ENCODE data around the gene SPEN. TPM values are rescaled to one million over a fixed set of nuclear protein-coding genes. Genes with fewer than 3 reads are reported as not detected.

Gene SPEN
- polyA plus RNA-seq, 1 experiment: 4.6 TPM

DNA sequence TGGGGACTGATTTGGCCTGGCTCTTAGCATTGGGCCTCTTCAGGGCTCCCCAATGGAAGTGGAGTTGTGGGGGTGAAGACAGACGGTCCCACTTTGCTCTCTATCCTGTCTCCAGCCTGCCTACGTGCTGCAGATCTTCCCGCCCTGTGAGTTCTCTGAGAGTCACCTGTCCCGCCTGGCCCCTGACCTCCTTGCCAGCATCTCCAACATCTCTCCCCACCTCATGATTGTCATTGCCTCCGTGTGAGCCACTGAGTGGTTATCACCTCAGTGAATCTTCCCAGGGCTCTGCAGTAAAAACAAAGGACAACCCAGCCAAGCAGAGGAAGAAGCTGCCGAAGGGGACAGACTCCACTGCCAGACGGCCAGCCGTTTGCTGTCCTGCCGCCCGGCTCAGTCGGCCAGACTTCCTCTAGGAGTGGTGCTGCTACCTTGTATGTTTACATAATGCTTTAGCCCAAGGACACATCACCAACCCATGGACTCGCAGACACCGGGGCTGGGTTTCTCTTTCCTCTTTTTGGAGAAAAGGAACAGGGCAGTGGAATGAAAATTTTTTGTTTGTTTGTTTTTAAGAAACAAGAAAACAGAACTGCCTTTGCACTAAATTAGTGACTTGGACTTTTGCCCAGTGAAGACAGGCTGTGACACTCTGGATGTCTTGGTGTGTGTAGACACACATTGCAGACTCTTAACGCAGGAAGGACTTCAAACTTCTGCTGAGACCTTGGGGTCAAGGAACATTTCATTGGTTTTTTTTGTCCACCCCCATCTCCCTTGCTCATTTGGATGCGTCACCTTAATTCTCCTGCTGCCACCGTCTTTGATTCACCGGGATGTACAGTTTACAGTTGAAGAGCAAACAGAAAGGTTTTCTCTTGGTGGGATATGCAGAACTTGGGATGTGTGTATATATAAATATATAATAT lies 91.9 kb downstream of the SPEN start:
- ChIA-PET CTCF (no interaction called here), POLR2A (no interaction called here)
- H3K27me3 ChIP-seq (ENCODE audit: control insufficient read depth, insufficient read depth, low read length): no peaks in the 10 kb centered on the region
- no peak overlapping the region for H3K4me3 ChIP-seq (ENCODE audit: low read depth, low read length)
- TF ChIP-seq, protein P1, sequence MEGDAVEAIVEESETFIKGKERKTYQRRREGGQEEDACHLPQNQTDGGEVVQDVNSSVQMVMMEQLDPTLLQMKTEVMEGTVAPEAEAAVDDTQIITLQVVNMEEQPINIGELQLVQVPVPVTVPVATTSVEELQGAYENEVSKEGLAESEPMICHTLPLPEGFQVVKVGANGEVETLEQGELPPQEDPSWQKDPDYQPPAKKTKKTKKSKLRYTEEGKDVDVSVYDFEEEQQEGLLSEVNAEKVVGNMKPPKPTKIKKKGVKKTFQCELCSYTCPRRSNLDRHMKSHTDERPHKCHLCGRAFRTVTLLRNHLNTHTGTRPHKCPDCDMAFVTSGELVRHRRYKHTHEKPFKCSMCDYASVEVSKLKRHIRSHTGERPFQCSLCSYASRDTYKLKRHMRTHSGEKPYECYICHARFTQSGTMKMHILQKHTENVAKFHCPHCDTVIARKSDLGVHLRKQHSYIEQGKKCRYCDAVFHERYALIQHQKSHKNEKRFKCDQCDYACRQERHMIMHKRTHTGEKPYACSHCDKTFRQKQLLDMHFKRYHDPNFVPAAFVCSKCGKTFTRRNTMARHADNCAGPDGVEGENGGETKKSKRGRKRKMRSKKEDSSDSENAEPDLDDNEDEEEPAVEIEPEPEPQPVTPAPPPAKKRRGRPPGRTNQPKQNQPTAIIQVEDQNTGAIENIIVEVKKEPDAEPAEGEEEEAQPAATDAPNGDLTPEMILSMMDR (IDR thresholded peaks at IDR 0.05; ENCODE audit: insufficient read depth, low read depth, low read length): no peak
- H3K36me3 ChIP-seq (ENCODE audit: control insufficient read depth, insufficient read depth, low read length): peaks cover 47% of the 10 kb centered on the region
- DNase-seq (ENCODE audit: low read depth): no peak

DNA sequence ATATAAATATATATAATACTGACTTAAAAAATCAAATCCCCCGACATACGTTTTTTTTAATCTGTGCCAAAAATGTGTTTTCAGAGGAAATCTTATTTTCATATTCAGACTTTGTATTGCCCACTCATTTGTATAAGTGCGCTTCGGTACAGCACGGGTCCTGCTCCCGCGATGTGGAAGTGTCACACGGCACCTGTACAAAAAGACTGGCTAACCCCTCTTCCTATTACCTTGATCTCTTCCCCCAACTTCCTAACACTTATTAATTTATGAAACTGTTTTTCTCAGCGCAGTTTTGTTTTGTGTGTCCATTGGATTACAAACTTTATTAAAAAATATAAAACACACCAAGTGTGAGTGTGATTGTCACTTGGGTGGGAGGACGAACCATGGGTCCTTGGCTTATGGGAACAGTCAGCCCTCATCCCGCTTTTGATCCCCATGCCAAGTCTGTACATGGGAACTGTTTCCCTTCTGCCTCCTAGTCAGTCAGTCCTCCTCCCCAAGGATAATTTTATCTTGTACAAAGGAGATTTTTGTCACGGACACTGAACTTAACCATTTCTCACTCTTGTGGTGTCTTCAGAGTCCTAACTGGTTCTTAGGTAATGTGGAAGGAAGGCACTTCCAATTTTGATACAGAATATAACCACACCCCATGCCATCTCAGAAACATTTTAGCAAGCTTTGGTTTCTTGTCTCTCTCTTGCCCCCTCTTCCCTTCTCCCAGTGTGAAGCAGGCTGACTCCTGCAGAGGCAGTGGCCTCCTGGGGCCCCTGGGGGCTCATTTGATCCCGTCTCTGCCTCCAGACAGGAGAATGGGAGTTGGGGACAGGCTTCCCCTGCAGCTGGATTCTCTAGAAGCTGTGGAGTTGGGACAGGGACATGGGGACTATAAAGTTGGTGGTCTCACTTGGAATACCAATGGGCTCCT lies 92.9 kb downstream of the SPEN start:
- no peak overlapping the region for H3K4me3 ChIP-seq (ENCODE audit: low read depth, low read length)
- CTCF ChIA-PET: interaction anchor here (0.7 to 1.0 kb wide), 2 partner anchors 11 to 16 kb away, joined by 3 read pairs; no protein-coding TSS in a partner anchor
- H3K27me3 ChIP-seq (ENCODE audit: control insufficient read depth, insufficient read depth, low read length): no peaks in the 10 kb centered on the region
- TF ChIP-seq, protein P1 (IDR thresholded peaks at IDR 0.05; ENCODE audit: insufficient read depth, low read depth, low read length): no peak
- no peak for DNase-seq (ENCODE audit: low read depth)
- H3K36me3 ChIP-seq (ENCODE audit: control insufficient read depth, insufficient read depth, low read length): peaks cover 44% of the 10 kb centered on the region
- POLR2A ChIA-PET: no interaction called here

DNA sequence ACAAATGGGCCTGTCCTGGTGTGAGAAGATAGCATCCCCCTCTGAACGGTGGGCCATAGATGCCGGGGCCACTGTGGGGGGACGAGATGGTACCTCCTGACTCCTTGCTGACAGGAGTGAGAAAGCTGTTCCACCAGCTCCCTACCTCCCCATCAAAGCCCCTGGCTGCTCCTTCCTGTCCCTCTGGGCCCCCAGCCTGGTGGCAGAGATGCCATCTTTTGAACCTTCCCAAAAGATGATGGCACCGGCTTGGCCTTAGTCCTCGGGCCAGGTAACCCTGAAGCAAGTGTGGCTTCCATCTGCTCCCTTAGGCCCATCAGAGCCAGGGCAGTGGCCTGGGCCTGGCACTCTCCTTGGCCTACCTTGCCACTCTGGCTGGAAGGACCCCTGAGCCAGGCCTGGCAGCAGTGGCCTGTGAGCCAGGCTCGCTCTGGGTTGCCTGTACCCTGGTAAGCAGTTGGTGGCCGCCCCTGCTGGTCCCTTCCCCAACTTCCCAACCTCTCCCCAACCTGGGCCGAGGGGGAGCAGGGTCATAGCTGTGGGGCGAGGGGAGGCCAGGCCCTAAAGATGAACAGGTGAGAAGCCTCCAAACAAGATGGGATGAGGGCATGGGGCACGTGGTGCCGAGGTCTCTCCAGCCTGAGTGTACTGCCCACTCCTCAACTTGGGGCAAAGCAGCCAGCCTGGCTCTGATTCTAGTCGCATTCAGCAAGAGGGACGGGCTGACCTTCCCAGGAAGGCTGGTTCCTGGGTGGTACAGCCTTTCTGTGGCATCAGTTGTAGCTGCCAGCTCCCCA lies 93.7 kb downstream of the SPEN start:
- H3K4me3 ChIP-seq (ENCODE audit: low read depth, low read length): no peak overlapping the region
- no peak for DNase-seq (ENCODE audit: low read depth)
- ChIA-PET CTCF (interaction anchor here (0.7 to 1.6 kb wide), 3 partner anchors 10 to 149 kb away, joined by 3 to 4 read pairs (median 3); no protein-coding TSS in a partner anchor), POLR2A (no interaction called here)
- no peaks in the 10 kb centered on the region for H3K27me3 ChIP-seq (ENCODE audit: control insufficient read depth, insufficient read depth, low read length)
- TF ChIP-seq, protein P1 (IDR thresholded peaks at IDR 0.05; ENCODE audit: insufficient read depth, low read depth, low read length): no peak
- H3K36me3 ChIP-seq (ENCODE audit: control insufficient read depth, insufficient read depth, low read length): peaks cover 45% of the 10 kb centered on the region

DNA sequence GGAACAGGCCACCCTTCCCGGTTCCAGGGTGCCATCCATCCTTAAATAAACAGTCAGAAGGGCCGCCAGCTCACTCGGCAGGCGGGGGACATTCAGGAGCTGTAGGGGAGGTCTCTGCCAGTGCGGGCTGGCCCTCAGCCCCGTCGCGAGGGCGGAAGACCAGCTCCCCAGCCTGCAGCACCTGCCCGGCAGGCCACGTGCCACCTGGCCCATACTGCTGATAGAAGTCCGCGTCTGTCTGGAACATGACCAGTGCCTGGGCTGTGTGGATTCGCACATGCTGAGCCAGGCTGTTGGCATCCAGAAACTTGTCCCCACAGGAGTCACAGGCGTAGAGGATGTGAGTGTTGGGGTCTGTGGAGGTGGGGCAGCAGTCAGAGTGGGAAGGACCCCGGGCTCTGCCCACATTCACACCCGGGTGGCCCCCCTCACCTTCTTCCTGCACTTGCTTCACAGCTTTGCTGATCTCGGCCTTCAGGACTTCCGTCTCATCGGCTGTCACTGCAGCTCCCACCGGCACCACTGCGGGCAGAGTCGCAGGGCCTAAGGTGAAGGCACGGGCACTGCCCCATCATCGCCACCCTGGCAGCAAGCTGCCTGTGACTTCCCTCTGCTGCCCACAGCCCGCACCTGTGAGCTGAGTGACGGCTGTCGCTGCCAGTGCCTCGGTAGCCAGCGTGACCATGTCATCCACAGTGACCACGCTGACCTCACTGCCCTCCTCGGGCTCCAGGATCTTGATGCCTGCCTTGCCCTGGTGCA lies 94.6 kb downstream of the SPEN start:
- Histone ChIP-seq H3K36me3 (ENCODE audit: control insufficient read depth, insufficient read depth, low read length) (peaks cover 49% of the 10 kb centered on the region), H3K27me3 (ENCODE audit: control insufficient read depth, insufficient read depth, low read length) (no peaks in the 10 kb centered on the region), H3K4me3 (ENCODE audit: low read depth, low read length) (no peak overlapping the region)
- CTCF ChIA-PET: interaction anchor here (1.6 kb wide), 1 partner anchor 150 kb away, joined by 4 read pairs; no protein-coding TSS in a partner anchor
- TF ChIP-seq, protein P1 (IDR thresholded peaks at IDR 0.05; ENCODE audit: insufficient read depth, low read depth, low read length): no peak
- POLR2A ChIA-PET: no interaction called here
- DNase-seq (ENCODE audit: low read depth): no peak
